GM12874 (cell line): ENCODE measurements around the gene DNAJA2.

ENCODE experiments used
- TF ChIP-seq, protein P1 (sequence below): IDR thresholded peaks from 2 replicates; pipeline ENCODE4 v1.5.1; 2011; ENCODE audit warnings: low read depth, mild to moderate bottlenecking, control low read depth, low read length, moderate library complexity; ENCODE audit not compliant: insufficient read depth

The DNAJA2 gene

GRCh38 chr16:46924402-46924801 is 49.1 kb downstream of the DNAJA2 start:
- TF ChIP-seq, protein P1, sequence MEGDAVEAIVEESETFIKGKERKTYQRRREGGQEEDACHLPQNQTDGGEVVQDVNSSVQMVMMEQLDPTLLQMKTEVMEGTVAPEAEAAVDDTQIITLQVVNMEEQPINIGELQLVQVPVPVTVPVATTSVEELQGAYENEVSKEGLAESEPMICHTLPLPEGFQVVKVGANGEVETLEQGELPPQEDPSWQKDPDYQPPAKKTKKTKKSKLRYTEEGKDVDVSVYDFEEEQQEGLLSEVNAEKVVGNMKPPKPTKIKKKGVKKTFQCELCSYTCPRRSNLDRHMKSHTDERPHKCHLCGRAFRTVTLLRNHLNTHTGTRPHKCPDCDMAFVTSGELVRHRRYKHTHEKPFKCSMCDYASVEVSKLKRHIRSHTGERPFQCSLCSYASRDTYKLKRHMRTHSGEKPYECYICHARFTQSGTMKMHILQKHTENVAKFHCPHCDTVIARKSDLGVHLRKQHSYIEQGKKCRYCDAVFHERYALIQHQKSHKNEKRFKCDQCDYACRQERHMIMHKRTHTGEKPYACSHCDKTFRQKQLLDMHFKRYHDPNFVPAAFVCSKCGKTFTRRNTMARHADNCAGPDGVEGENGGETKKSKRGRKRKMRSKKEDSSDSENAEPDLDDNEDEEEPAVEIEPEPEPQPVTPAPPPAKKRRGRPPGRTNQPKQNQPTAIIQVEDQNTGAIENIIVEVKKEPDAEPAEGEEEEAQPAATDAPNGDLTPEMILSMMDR: no peak

DNA sequence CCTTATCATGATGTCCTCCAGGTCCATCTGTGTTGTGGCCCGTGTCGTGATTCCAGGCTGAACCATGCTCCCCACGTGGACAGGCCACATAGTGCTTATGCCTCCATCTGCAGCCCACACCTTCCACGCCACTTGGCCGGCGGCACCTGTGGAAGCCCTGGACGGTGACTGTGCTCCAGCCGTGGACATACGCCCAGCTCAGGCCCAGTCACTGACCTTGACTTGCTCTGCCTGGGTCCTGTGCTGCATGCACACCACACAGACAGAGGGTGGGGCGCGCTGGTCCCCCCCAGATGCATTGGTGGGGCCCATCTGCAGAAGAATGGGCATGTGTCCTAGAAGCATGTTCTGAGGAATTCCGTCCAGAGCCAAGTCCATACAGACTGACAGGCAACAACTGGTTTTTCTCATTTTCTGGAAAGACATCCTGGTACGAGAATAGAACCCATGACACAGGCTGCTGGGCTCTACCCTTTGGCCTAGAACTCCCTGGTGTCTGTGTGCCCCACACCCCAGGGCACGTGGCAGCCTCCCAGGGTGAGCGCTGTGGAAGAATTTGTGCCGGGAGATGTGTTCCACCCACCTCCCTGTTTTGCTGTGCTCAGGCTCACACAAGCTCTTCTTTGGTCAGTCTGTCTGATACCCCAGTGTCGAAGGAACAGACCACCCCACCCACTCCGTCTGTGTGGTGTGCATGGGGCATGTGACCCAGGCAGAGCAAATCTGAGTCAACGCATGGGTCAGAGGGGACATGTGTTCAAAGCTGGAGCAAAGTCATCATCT is 49.8 kb downstream of the DNAJA2 start:
- TF ChIP-seq, protein P1: no peak

GRCh38 chr16:46922239-46922638 is 51.2 kb downstream of the DNAJA2 start:
- TF ChIP-seq, protein P1: no peak

DNA sequence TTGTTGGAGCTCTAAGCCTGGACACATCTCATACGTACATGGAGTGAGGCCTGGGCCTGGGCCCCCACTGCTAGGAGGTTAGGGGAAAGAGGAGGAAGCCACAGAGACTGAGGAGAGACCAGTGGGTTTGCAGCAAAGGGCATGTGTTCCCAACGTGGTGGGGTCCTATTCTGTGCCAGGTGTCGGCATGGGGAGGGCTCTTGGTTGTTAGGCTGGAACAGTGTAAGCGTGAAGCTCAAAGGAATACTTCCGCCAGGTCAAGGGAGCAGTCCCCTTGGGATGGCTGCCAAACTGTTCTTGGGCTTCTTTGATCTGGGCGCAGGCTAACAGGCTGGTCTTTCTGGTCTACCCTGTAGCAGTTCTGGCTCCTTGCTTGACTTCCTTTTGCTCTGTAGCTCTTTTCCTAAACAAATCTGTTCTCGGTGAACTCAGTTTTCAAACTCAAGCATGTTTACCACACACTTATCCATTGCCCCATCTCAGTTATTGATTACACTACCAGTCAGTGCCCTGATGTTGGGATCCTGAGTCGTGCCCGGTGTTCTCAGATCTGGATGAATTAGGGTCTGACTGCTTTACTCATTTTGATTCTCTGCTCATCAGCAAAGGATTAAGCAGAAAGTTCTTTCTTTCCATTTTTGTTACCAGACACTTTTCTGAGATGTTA is 52.9 kb downstream of the DNAJA2 start:
- TF ChIP-seq, protein P1: no peak

DNA sequence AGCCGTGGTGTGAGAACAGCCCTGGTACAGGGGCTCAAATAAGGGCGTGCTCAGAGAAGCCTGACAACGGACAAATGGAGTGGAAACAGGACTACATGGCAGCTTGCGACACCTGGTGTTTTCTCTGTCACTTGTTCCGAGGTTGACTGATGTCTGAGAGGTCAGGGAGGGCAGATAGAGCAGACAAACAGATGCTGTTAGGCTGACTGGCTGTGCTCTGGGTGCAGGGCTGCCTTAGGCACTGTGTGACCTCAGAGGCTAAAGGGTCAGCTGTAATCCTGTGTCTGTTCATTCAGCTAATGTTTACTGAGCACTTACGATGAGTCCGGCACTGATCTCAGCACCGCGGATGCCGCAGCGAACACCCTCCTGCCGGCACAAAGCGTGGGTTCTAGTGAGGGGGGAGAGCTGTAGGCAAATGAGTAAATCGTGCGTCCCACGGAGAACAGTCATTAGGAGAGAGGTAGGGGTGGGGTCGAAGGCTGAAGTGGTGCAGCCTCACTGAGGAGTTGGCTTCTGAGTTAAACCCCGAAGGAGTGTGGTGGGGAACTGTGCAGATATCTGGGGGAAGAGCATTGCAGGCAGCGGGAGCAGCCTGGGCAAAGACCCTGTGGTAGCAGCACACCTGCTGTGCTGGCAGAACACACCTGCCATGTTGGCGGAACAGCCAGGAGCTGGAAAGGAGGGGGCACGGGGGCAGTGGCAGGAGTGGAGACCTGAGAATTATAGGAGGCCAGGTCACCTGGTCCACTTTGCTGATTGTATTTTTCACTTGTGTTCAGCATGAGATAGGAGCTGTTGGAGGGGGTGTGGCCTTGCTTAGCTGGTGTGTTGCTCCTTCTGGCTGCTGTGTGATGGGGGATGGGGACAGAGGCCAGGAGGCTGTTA is 54.3 kb downstream of the DNAJA2 start:
- TF ChIP-seq, protein P1: peak; percentile 49

GRCh38 chr16:46918400-46918799 is 55.1 kb downstream of the DNAJA2 start:
- TF ChIP-seq, protein P1: no peak

- TF ChIP-seq, protein P1: no peak
Observed at GRCh38 chr16:46916980-46917379, 56.5 kb downstream of the DNAJA2 start.
